OCI-LY3 (cell line): ENCODE measurements around the gene PRDX5.
A peak's percentile ranks its signal among the peaks of the same experiment; 100 is the strongest.

Experiments used
- H2AFZ ChIP-seq: fragments of 200-600, 300-600 bp; shearing (Covaris generic); 2 replicates; pipeline ENCODE4 v1.6.0; 2014; ENCODE audit warnings: antibody characterized with exemption, low read depth, low read length
- H3K27ac ChIP-seq: fragments of 200-600, 300-600 bp; sonication (generic); 2 replicates; pipeline ENCODE4 v1.5.1; 2014; ENCODE audit warnings: mild to moderate bottlenecking, low read length, moderate library complexity, mixed read lengths
- H3K27me3 ChIP-seq: fragments of 200-600, 300-600 bp; sonication (generic); 2 replicates; pipeline ENCODE4 v1.6.1; 2014; ENCODE audit warnings: low read depth, low read length, mixed read lengths
- H3K36me3 ChIP-seq: fragments of 200-600, 300-600 bp; sonication (generic); replicated peaks from 2 replicates; pipeline ENCODE3; 2014; ENCODE audit warnings: low read depth, low read length, mixed read lengths
- H3K4me1 ChIP-seq: fragments of 300-600, 200-600 bp; sonication (generic); 2 replicates; pipeline ENCODE4 v1.6.1; 2014; ENCODE audit warnings: low read length, mixed read lengths
- H3K4me2 ChIP-seq: fragments of 200-600, 300-600 bp; sonication (generic); 2 replicates; pipeline ENCODE4 v1.6.1; 2014; ENCODE audit warnings: low read length, mixed read lengths
- H3K4me3 ChIP-seq: fragments of 300-600, 200-600 bp; sonication (generic); 2 replicates; pipeline ENCODE4 v1.5.1; 2014; ENCODE audit warnings: antibody characterized with exemption, mild to moderate bottlenecking, low read length, moderate library complexity
- H3K79me2 ChIP-seq: fragments of 300-600, 200-600 bp; shearing (Covaris generic); 2 replicates; pipeline ENCODE4 v1.6.1; 2014; ENCODE audit warnings: mild to moderate bottlenecking, low read length, mixed read lengths
- H3K9ac ChIP-seq: fragments of 300-600, 200-600 bp; shearing (Covaris generic); 2 replicates; pipeline ENCODE4 v1.6.0; 2014; ENCODE audit warnings: mild to moderate bottlenecking, low read length, moderate library complexity
- H3K9me3 ChIP-seq: fragments of 200-600, 300-600 bp; shearing (Covaris generic); 2 replicates; pipeline ENCODE4 v1.6.1; 2014; ENCODE audit warnings: low read length, mixed read lengths; ENCODE audit not compliant: insufficient read depth
- H4K20me1 ChIP-seq: fragments of 200-600, 300-600 bp; sonication (generic); 2 replicates; pipeline ENCODE4 v1.6.1; 2016; ENCODE audit warnings: low read length, mixed read lengths; ENCODE audit not compliant: insufficient read depth
- EZH2phosphoT487 ChIP-seq: fragments of 200-600 bp; shearing (Covaris generic); IDR thresholded peaks from 2 replicates; pipeline ENCODE4 v1.6.1; 2018; ENCODE audit warnings: antibody characterized with exemption, mixed run types, low read depth
- TF ChIP-seq, protein P1 (sequence below): fragments of 200-600, 300-600 bp; sonication (generic); IDR thresholded peaks from 2 replicates; pipeline ENCODE4 v1.5.1; 2014; ENCODE audit warnings: antibody characterized with exemption, low read length, low read depth

The PRDX5 gene

DNA sequence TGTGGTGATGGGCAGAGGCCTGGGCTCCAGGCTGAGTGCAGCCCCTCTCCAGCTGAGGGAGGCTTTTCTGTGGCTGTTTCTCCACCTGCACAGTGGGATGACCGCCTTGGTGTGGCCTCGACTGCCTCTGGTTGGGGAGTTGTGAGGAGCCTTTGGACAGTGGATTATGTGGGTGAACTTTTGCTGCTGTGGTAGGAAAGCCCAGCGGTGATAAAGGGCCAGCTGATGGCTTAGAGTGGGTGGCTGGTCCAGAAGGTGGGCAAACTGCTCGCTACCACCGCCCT is 13.9 kb upstream of the PRDX5 start:
- no peaks in the 10 kb centered on the region for H3K27me3 ChIP-seq
- peak overlapping the region; percentile 98 for H3K9ac ChIP-seq
- peak overlapping the region; percentile 93 for H3K27ac ChIP-seq
- no peaks in the 10 kb centered on the region for H3K9me3 ChIP-seq
- TF ChIP-seq, protein P1, sequence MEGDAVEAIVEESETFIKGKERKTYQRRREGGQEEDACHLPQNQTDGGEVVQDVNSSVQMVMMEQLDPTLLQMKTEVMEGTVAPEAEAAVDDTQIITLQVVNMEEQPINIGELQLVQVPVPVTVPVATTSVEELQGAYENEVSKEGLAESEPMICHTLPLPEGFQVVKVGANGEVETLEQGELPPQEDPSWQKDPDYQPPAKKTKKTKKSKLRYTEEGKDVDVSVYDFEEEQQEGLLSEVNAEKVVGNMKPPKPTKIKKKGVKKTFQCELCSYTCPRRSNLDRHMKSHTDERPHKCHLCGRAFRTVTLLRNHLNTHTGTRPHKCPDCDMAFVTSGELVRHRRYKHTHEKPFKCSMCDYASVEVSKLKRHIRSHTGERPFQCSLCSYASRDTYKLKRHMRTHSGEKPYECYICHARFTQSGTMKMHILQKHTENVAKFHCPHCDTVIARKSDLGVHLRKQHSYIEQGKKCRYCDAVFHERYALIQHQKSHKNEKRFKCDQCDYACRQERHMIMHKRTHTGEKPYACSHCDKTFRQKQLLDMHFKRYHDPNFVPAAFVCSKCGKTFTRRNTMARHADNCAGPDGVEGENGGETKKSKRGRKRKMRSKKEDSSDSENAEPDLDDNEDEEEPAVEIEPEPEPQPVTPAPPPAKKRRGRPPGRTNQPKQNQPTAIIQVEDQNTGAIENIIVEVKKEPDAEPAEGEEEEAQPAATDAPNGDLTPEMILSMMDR, result no peak
- no peak for TF ChIP-seq EZH2phosphoT487
- H4K20me1 ChIP-seq, result no peaks in the 10 kb centered on the region
- H3K36me3 ChIP-seq, result no peaks in the 10 kb centered on the region
- peak overlapping the region; percentile 86 for H3K4me2 ChIP-seq
- H2AFZ ChIP-seq, result no peak overlapping the region
- peaks cover 22% of the 10 kb centered on the region for H3K4me1 ChIP-seq
- H3K4me3 ChIP-seq, result peak overlapping the region; percentile 91
- H3K79me2 ChIP-seq, result peaks cover 26% of the 10 kb centered on the region

DNA sequence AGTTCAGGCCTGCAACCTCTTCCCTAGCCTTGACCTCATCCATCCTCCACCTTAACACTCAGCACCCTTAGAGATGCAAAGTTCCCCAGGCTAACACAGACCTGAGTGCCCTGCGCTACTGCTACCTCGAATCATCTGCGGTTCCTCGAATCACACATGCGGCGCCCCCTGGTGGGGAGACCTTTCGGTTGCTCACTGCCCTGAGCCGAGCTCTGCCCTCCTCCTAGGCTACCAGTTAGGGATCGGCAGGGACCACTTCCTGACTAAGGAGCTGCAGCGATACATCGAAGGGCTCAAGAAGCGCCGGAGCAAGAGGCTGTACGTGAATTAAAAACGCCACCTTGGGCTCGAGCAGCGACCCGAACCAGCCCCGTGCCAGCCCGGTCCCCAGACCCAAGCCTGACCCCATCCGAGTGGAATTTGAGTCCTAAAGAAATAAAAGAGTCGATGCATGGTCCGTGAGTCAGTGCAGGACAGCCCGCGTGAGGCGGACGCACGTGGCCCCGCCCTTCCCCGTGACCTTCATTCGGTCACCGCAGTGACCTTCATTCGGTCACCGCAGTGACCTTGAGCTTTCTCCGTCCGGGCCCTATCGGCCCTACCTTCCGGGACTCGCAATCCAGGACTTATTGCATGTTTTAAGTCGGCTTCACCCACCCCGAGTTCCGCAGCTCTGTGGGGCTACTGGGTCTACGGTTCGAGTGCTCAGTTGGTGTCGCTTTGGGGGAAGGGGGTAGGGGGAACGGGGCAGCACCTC is 13.4 kb upstream of the PRDX5 start:
- Histone ChIP-seq H3K27me3 (no peaks in the 10 kb centered on the region), H3K27ac (peak overlapping the region; percentile 93), H3K9ac (peak overlapping the region; percentile 98), H2AFZ (peak overlapping the region; percentile 73), H3K79me2 (peaks cover 26% of the 10 kb centered on the region), H3K36me3 (no peaks in the 10 kb centered on the region), H3K4me3 (peak overlapping the region; percentile 91), H3K4me1 (peaks cover 22% of the 10 kb centered on the region), H3K4me2 (peak overlapping the region; percentile 86), H3K9me3 (no peaks in the 10 kb centered on the region), H4K20me1 (no peaks in the 10 kb centered on the region)
- TF ChIP-seq, protein P1, result peak; percentile 97
- TF ChIP-seq EZH2phosphoT487, result no peak

DNA sequence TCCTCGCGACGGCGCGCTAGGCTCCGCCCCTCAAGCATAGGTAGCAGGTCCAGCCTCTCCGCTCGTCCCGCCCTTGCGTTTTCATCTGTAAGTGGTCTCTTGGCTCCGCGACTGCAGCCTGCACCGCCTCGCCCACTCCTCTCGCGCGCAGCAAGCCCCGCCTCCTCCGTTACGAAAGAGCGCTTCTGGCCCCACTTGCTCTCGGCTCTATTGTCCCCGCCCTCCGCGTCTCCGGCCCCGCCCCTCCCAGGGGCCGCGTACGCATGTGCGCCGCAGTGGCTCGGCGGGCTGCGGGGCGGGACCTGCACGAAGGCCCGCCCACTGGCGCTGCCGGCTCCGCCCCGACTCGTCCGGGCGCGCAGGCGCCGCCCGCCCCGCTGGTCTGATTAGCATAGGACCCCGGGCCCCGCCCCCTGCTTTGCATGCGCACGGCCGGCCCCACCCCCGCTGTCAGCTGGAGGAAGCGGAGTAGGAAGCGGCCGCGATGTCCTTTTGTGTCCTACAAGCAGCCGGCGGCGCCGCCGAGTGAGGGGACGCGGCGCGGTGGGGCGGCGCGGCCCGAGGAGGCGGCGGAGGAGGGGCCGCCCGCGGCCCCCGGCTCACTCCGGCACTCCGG is 12.7 kb upstream of the PRDX5 start, which contains the start of gene ESRRA:
Gene ESRRA, plus strand, starts transcription at position 450 of the 616 bp plus-strand sequence. CDS start 1,656 bp downstream, outside the sequence.
- Histone ChIP-seq H3K4me1 (peaks cover 22% of the 10 kb centered on the region), H3K79me2 (peaks cover 32% of the 10 kb centered on the region), H3K9me3 (no peaks in the 10 kb centered on the region), H3K9ac (peak within 1 kb of the TSS; percentile 98), H2AFZ (peak within 1 kb of the TSS; percentile 73), H3K4me2 (peak within 1 kb of the TSS; percentile 90), H3K27me3 (no peaks in the 10 kb centered on the region), H4K20me1 (no peaks in the 10 kb centered on the region), H3K36me3 (peaks cover 3% of the 10 kb centered on the region), H3K27ac (peak within 1 kb of the TSS; percentile 93), H3K4me3 (peak within 1 kb of the TSS; percentile 92)
- TF ChIP-seq, protein P1, result no peak
- no peak for TF ChIP-seq EZH2phosphoT487

DNA sequence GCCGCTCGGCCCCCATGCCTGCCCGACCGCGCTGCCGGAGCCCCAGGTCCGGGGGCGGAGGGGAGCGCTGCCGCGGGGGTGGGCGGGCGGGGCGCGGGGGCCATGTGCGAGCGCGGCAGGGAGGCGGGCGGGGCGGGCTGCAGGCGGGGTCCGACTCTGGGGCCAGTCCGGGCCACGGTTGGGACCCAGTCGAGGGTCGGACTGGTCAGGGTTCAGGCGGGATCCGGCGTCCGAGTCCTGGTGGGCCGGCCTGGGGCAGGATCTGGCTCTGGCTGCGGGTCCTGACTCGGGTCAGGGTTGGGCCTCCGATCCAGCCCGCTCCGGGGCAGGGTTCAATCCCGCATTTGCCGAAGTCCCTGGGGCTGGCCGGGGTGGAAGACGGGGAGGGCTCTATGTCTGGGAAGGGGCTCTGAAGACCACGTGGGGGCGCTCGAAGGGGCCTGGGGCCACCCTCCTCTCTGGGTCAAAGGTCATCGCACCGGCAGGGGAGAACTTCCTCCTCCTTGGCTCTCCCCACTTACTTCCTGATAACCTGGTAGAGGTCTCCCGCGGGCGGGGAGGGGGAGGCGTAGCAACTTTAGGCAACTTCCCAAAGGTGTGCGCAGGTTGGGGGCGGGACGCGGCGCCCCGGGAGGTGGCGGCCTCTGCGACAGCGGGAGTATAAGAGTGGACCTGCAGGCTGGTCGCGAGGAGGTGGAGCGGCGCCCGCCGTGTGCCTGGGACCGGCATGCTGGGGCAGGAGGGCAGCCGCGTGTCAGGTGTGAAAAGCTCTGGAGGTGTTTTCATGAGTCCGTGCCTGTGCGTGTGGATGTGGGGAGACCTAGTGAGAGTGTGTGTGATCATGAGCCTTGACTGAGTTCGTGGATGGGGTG is 12.0 kb upstream of the PRDX5 start:
- H3K4me3 ChIP-seq, result peak overlapping the region; percentile 92
- H3K4me2 ChIP-seq, result peak overlapping the region; percentile 90
- no peaks in the 10 kb centered on the region for H3K9me3 ChIP-seq
- peaks cover 22% of the 10 kb centered on the region for H3K4me1 ChIP-seq
- H3K36me3 ChIP-seq, result peaks cover 6% of the 10 kb centered on the region
- no peak for TF ChIP-seq EZH2phosphoT487
- TF ChIP-seq, protein P1, result peak; percentile 72
- peak overlapping the region; percentile 66 for H3K27ac ChIP-seq
- H3K79me2 ChIP-seq, result peaks cover 36% of the 10 kb centered on the region
- peak overlapping the region; percentile 88 for H3K9ac ChIP-seq
- no peaks in the 10 kb centered on the region for H3K27me3 ChIP-seq
- no peaks in the 10 kb centered on the region for H4K20me1 ChIP-seq
- H2AFZ ChIP-seq, result peak overlapping the region; percentile 44; the same call in 1 of the 2 replicates
